GM18520 (cell line): ENCODE data around the gene MPHOSPH10.
"Not testable (repeated sequence)": the region's sequence is repeated elsewhere in the genome, so short reads cannot be mapped to it uniquely, and the experiment has no call there.

ENCODE experiments used
- ATAC-seq: cut with Tn5 transposase; IDR thresholded peaks from one replicate; pipeline ENCODE4 v1.9.1; 2021; ENCODE audit not compliant: unreplicated experiment

Gene MPHOSPH10

GRCh38 chr2:71130152-71130904 is at the start of gene MPHOSPH10, which contains the start of gene MCEE:
Gene MPHOSPH10 (plus strand): TSS chr2:71130634. CDS start chr2:71130666, 32 bp downstream.
Gene MCEE (minus strand): TSS chr2:71130229. CDS start chr2:71130219, 10 bp downstream.
- ATAC-seq, result peak; percentile 91

GRCh38 chr2:71082402-71083252 is 47.8 kb upstream of the MPHOSPH10 start:
- ATAC-seq, result peak; percentile 56

- ATAC-seq, result not testable (repeated sequence)
Observed at GRCh38 chr2:71083297-71083696, 47.1 kb upstream of the MPHOSPH10 start.

GRCh38 chr2:71083752-71084312 is 46.6 kb upstream of the MPHOSPH10 start:
- ATAC-seq, result not testable (repeated sequence)

- ATAC-seq, result not testable (repeated sequence)
Observed at GRCh38 chr2:71085325-71086003, 45.0 kb upstream of the MPHOSPH10 start.

GRCh38 chr2:71089475-71089874 is 41.0 kb upstream of the MPHOSPH10 start:
- ATAC-seq, result not testable (repeated sequence)

- ATAC-seq, result not testable (repeated sequence)
Observed at GRCh38 chr2:71091808-71092207, 38.6 kb upstream of the MPHOSPH10 start.

- ATAC-seq, result not testable (repeated sequence)
Observed at GRCh38 chr2:71092491-71093260, 37.8 kb upstream of the MPHOSPH10 start.

GRCh38 chr2:71100195-71100964 is 30.1 kb upstream of the MPHOSPH10 start:
- no peak for ATAC-seq

GRCh38 chr2:71101656-71102055 is 28.8 kb upstream of the MPHOSPH10 start:
- no peak for ATAC-seq

- ATAC-seq, result no peak
Observed at GRCh38 chr2:71102981-71103681, 27.3 kb upstream of the MPHOSPH10 start.

GRCh38 chr2:71103809-71104208 is 26.6 kb upstream of the MPHOSPH10 start:
- ATAC-seq, result no peak

- ATAC-seq, result not testable (repeated sequence)
Observed at GRCh38 chr2:71106463-71106862, 24.0 kb upstream of the MPHOSPH10 start.

- ATAC-seq, result no peak
Observed at GRCh38 chr2:71108091-71108490, 22.3 kb upstream of the MPHOSPH10 start.

GRCh38 chr2:71113843-71114242 is 16.6 kb upstream of the MPHOSPH10 start:
- ATAC-seq, result no peak

- ATAC-seq, result no peak
Observed at GRCh38 chr2:71117063-71117462, 13.4 kb upstream of the MPHOSPH10 start.

- no peak for ATAC-seq
Observed at GRCh38 chr2:71120195-71120594, 10.2 kb upstream of the MPHOSPH10 start.

- no peak for ATAC-seq
Observed at GRCh38 chr2:71121479-71121878, 9.0 kb upstream of the MPHOSPH10 start.
